Measurements from ENCODE around the gene MBNL1. TPM values are rescaled to one million over a fixed set of nuclear protein-coding genes. Genes with fewer than 3 reads are reported as not detected.

MBNL1 gene
- total RNA-seq, 1 donor from 2014 or later, result 295 TPM

- Mint-ChIP-seq H3K9me3 (no peaks in the 10 kb centered on the region), H3K27ac (peak overlapping the region; percentile 51), H3K27me3 (ENCODE audit: insufficient read depth) (no peaks in the 10 kb centered on the region), H3K4me1 (ENCODE audit: low read depth) (peaks cover 72% of the 10 kb centered on the region), H3K36me3 (ENCODE audit: low read depth) (peaks cover 33% of the 10 kb centered on the region), H3K4me3 (no peak overlapping the region)
- no peak for DNase-seq (ENCODE audit: low spot score)
- intact Hi-C loops (cut with micrococcal nuclease), result no loop called here
Measured at GRCh38 chr3:152295344-152295743, 26.6 kb downstream of the MBNL1 start.

DNA sequence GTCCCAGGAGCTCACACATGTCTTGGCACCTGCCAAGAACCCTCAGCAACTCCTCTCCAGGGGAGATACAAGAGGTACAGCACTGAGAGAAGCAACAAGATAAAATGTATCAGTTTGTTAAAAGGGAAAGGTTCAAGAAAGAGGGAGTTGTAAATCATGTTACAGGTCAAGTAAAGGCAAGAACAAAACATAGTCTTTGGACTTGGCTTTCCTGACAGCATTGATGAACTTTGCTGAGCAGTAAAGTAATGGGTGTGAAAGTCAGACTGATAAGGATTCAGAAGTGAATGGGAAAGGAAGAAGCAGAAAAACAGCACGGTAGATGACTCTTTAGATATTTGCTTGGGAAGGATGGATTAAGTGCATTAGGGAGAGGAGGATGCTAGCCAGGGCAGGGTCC is 27.1 kb downstream of the MBNL1 start:
- H3K27me3 Mint-ChIP-seq (ENCODE audit: insufficient read depth), result no peaks in the 10 kb centered on the region
- peaks cover 36% of the 10 kb centered on the region for H3K36me3 Mint-ChIP-seq (ENCODE audit: low read depth)
- DNase-seq (ENCODE audit: low spot score), result no peak
- peaks cover 72% of the 10 kb centered on the region for H3K4me1 Mint-ChIP-seq (ENCODE audit: low read depth)
- peak overlapping the region; percentile 13 for H3K4me3 Mint-ChIP-seq
- H3K9me3 Mint-ChIP-seq, result no peaks in the 10 kb centered on the region
- peak overlapping the region; percentile 51 for H3K27ac Mint-ChIP-seq
- intact Hi-C loops (cut with micrococcal nuclease), result loop anchor here (1.0 kb wide), 1 partner anchor 9 kb away; no protein-coding TSS in a partner anchor

GRCh38 chr3:152296382-152296781 is 27.7 kb downstream of the MBNL1 start:
- no peaks in the 10 kb centered on the region for H3K9me3 Mint-ChIP-seq
- no peaks in the 10 kb centered on the region for H3K27me3 Mint-ChIP-seq (ENCODE audit: insufficient read depth)
- intact Hi-C loops (cut with micrococcal nuclease), result loop anchor here (1.0 kb wide), 1 partner anchor 9 kb away; no protein-coding TSS in a partner anchor
- H3K27ac Mint-ChIP-seq, result peak overlapping the region; percentile 51
- H3K4me3 Mint-ChIP-seq, result peak overlapping the region; percentile 27
- H3K36me3 Mint-ChIP-seq (ENCODE audit: low read depth), result peaks cover 40% of the 10 kb centered on the region
- peaks cover 73% of the 10 kb centered on the region for H3K4me1 Mint-ChIP-seq (ENCODE audit: low read depth)
- DNase-seq (ENCODE audit: low spot score), result no peak

- intact Hi-C loops (cut with micrococcal nuclease), result loop anchor here (1.0 kb wide), 1 partner anchor 10 kb away; no protein-coding TSS in a partner anchor
- no peak for DNase-seq (ENCODE audit: low spot score)
- Mint-ChIP-seq H3K27ac (peak overlapping the region; percentile 51), H3K4me1 (ENCODE audit: low read depth) (peaks cover 73% of the 10 kb centered on the region), H3K36me3 (ENCODE audit: low read depth) (peaks cover 44% of the 10 kb centered on the region), H3K4me3 (peak overlapping the region; percentile 27), H3K27me3 (ENCODE audit: insufficient read depth) (no peaks in the 10 kb centered on the region), H3K9me3 (no peaks in the 10 kb centered on the region)
Measured at GRCh38 chr3:152296971-152297370, 28.2 kb downstream of the MBNL1 start.

- Mint-ChIP-seq H3K9me3 (no peaks in the 10 kb centered on the region), H3K27me3 (ENCODE audit: insufficient read depth) (no peaks in the 10 kb centered on the region), H3K4me3 (peak overlapping the region; percentile 68), H3K36me3 (ENCODE audit: low read depth) (peaks cover 45% of the 10 kb centered on the region), H3K4me1 (ENCODE audit: low read depth) (peaks cover 74% of the 10 kb centered on the region), H3K27ac (peak overlapping the region; percentile 94)
- intact Hi-C loops (cut with micrococcal nuclease), result loop anchor here (1.0 to 2.0 kb wide), 5 partner anchors 13 to 226 kb away; partner anchors contain the start of gene MBNL1
- peak; percentile 29 for DNase-seq (ENCODE audit: low spot score)
Measured at GRCh38 chr3:152298393-152299248, 29.9 kb downstream of the MBNL1 start.

- Mint-ChIP-seq H3K4me3 (peak overlapping the region; percentile 68), H3K36me3 (ENCODE audit: low read depth) (peaks cover 45% of the 10 kb centered on the region), H3K27ac (peak overlapping the region; percentile 94), H3K9me3 (no peaks in the 10 kb centered on the region), H3K27me3 (ENCODE audit: insufficient read depth) (no peaks in the 10 kb centered on the region), H3K4me1 (ENCODE audit: low read depth) (peaks cover 81% of the 10 kb centered on the region)
- DNase-seq (ENCODE audit: low spot score), result no peak
- intact Hi-C loops (cut with micrococcal nuclease), result loop anchor here (1.0 to 2.0 kb wide), 5 partner anchors 14 to 227 kb away; partner anchors contain the start of gene MBNL1
Measured at GRCh38 chr3:152299249-152299976, 30.7 kb downstream of the MBNL1 start.

GRCh38 chr3:152300029-152300731 is 31.5 kb downstream of the MBNL1 start:
- Mint-ChIP-seq H3K27me3 (ENCODE audit: insufficient read depth) (no peaks in the 10 kb centered on the region), H3K4me3 (peak overlapping the region; percentile 68), H3K4me1 (ENCODE audit: low read depth) (peaks cover 87% of the 10 kb centered on the region), H3K27ac (peak overlapping the region; percentile 94), H3K9me3 (no peaks in the 10 kb centered on the region), H3K36me3 (ENCODE audit: low read depth) (peaks cover 45% of the 10 kb centered on the region)
- DNase-seq (ENCODE audit: low spot score), result no peak
- intact Hi-C loops (cut with micrococcal nuclease), result no loop called here

DNA sequence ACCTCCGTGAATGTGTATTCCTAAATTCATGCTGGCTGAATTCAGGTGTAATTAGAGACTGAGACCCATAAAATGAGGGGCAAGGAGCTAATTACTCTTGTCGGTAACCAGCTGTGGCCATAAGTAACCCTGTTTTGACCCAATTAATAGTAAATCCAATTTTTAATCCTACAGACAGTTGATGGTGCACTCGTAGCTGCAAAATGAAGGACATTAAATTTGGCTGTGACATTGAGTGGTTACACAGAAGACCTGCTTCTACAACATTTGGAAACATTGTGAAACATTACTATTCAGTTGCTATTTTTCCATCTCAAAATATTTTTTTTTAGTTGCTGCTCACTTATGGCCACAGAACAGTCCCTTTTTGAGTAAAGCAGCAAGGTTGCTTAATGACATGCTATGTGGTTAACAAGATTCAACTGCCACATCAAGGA is 33.0 kb downstream of the MBNL1 start:
- intact Hi-C loops (cut with micrococcal nuclease), result loop anchor here (1.0 to 2.0 kb wide), 9 partner anchors 8 to 58 kb away; no protein-coding TSS in a partner anchor
- Mint-ChIP-seq H3K4me1 (ENCODE audit: low read depth) (peaks cover 87% of the 10 kb centered on the region), H3K4me3 (peak overlapping the region; percentile 67), H3K27me3 (ENCODE audit: insufficient read depth) (no peaks in the 10 kb centered on the region), H3K36me3 (ENCODE audit: low read depth) (peaks cover 44% of the 10 kb centered on the region), H3K9me3 (no peaks in the 10 kb centered on the region), H3K27ac (peak overlapping the region; percentile 88)
- DNase-seq (ENCODE audit: low spot score), result no peak

GRCh38 chr3:152302521-152303021 is 33.8 kb downstream of the MBNL1 start:
- Mint-ChIP-seq H3K9me3 (no peaks in the 10 kb centered on the region), H3K4me3 (peak overlapping the region; percentile 61), H3K27ac (peak overlapping the region; percentile 88), H3K27me3 (ENCODE audit: insufficient read depth) (no peaks in the 10 kb centered on the region), H3K4me1 (ENCODE audit: low read depth) (peaks cover 87% of the 10 kb centered on the region), H3K36me3 (ENCODE audit: low read depth) (peaks cover 43% of the 10 kb centered on the region)
- intact Hi-C loops (cut with micrococcal nuclease), result loop anchor here (1.0 to 2.0 kb wide), 9 partner anchors 8 to 59 kb away; no protein-coding TSS in a partner anchor
- DNase-seq (ENCODE audit: low spot score), result no peak

DNA sequence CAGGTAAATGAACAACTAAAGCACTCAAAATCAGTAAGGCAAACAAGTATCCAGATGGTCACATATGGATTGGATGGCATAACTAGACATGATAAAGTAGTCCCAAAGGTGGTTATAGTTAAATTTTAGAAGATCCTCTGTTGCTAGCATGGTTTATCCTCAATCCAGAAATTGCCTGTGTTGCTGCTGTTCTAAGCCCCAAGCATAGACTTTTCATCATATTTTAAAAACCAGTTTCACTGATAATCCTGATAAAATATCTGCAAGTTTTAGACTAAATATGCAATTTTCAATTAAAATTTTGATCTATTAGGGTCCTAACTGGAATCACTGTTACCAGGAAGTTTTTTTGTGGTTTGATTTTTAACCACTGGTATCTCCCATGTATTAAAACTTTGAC is 35.4 kb downstream of the MBNL1 start:
- Mint-ChIP-seq H3K36me3 (ENCODE audit: low read depth) (peaks cover 41% of the 10 kb centered on the region), H3K9me3 (no peaks in the 10 kb centered on the region), H3K4me1 (ENCODE audit: low read depth) (peaks cover 91% of the 10 kb centered on the region), H3K27ac (no peak overlapping the region), H3K4me3 (no peak overlapping the region), H3K27me3 (ENCODE audit: insufficient read depth) (no peaks in the 10 kb centered on the region)
- intact Hi-C loops (cut with micrococcal nuclease), result no loop called here
- no peak for DNase-seq (ENCODE audit: low spot score)

- intact Hi-C loops (cut with micrococcal nuclease), result no loop called here
- Mint-ChIP-seq H3K36me3 (ENCODE audit: low read depth) (peaks cover 34% of the 10 kb centered on the region), H3K4me3 (no peak overlapping the region), H3K27ac (peak overlapping the region; percentile 34), H3K4me1 (ENCODE audit: low read depth) (peaks cover 91% of the 10 kb centered on the region), H3K27me3 (ENCODE audit: insufficient read depth) (no peaks in the 10 kb centered on the region), H3K9me3 (no peaks in the 10 kb centered on the region)
- DNase-seq (ENCODE audit: low spot score), result no peak
Measured at GRCh38 chr3:152305075-152305474, 36.3 kb downstream of the MBNL1 start.

DNA sequence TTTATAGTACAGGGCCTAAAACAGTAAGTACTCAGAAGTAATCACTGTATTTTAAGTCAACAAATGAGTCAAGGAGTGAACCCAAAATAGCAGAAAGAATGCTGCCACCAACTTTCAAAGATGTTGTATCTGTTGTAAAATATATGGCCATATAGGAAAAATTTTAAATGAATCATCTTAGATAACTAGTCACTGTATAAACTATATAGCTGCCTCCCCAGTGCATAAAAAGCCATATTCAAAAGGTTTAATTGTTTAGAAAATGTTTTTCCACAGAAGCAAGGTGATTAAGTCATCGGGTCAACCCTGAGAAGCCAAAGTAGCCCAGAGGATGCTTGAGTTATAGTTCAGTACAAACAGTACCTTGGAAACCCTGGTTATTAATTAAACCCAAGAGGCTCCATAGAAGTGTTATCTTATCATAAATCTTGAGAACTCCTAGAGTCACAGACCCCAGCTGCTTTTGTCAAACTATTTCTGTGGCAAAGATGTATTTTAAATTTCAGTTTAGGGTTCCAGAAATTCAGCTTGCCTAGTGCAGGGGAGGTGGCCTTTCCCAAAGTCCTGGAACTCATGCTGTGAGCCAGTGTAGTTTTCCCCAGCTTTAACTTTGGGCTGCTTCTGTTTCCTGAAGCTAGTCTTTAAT is 39.2 kb downstream of the MBNL1 start:
- intact Hi-C loops (cut with micrococcal nuclease), result no loop called here
- Mint-ChIP-seq H3K9me3 (no peaks in the 10 kb centered on the region), H3K36me3 (ENCODE audit: low read depth) (peaks cover 20% of the 10 kb centered on the region), H3K27ac (peak overlapping the region; percentile 72), H3K27me3 (ENCODE audit: insufficient read depth) (no peaks in the 10 kb centered on the region), H3K4me3 (no peak overlapping the region), H3K4me1 (ENCODE audit: low read depth) (peaks cover 72% of the 10 kb centered on the region)
- DNase-seq (ENCODE audit: low spot score), result no peak

Data from activated T-helper 1 cell treated with anti-CD3 and anti-CD28 coated beads, Interleukin-12 subunit alpha, Interleukin-12 subunit beta, Interleukin-2, Interleukin-4 antibody, amounts not matched to agents 30 ng/mL and 10 ng/mL and 1 ng/mL, durations not matched to agents 14 hours and 24 hours and 36 hours (primary cell).